K562 (cell line): ENCODE data around the gene LACTBL1. TPM values are rescaled to one million over a fixed set of nuclear protein-coding genes. Genes with fewer than 3 reads are reported as not detected.
A peak's percentile ranks its signal among the peaks of the same experiment; 100 is the strongest.

Experiments used
- ARNT ChIP-seq, 2 experiments: fragments of 450-650 bp; IDR thresholded peaks; 2 replicates each; pipeline ENCODE4 v1.6.1; 2016; ENCODE audit warnings: mild to moderate bottlenecking in 1 of 2
- BDP1 ChIP-seq: IDR thresholded peaks from 3 replicates; pipeline ENCODE4 v1.6.1; 2011; ENCODE audit not compliant: insufficient read length, insufficient read depth
- CBX3 ChIP-seq, 2 experiments: IDR thresholded peaks; 1 replicate in 1 of 2; 2 replicates in 1 of 2; pipeline ENCODE4 v1.6.1; 2012; ENCODE audit warnings: inconsistent platforms in 2 of 2, low read length in 2 of 2, borderline replicate concordance in 1 of 2, control low read depth in 1 of 2
- E2F5 ChIP-seq: sonication (generic); formaldehyde crosslinking; IDR thresholded peaks from 2 replicates; pipeline ENCODE4 v1.8.0; 2022; ENCODE audit warnings: mild to moderate bottlenecking, missing genetic modification reagents
- GATAD2A ChIP-seq: fragments of 450-650 bp; IDR thresholded peaks from 2 replicates; pipeline ENCODE4 v1.6.1; 2017
- GMEB1 ChIP-seq: fragments of 250-450 bp; sonication (Bioruptor Pico); IDR thresholded peaks from 2 replicates; pipeline ENCODE4 v1.4.0; 2020; ENCODE audit warnings: mild to moderate bottlenecking
- HIVEP1 ChIP-seq: fragments of 250-450 bp; sonication (Bioruptor Pico); IDR thresholded peaks from 2 replicates; pipeline ENCODE4 v1.4.0; 2020; ENCODE audit warnings: mild to moderate bottlenecking
- HMG20B ChIP-seq: fragments of 250-450 bp; sonication (Bioruptor Pico); IDR thresholded peaks from 2 replicates; pipeline ENCODE4 v1.5.0; 2021; ENCODE audit warnings: mild to moderate bottlenecking
- KDM1A ChIP-seq, 2 experiments: fragments of 450-650 bp; IDR thresholded peaks; 2 replicates each; pipeline ENCODE4 v1.6.1; 2016; ENCODE audit warnings: mild to moderate bottlenecking in 2 of 2
- MAX ChIP-seq: sonication (generic); formaldehyde crosslinking; IDR thresholded peaks from 2 replicates; pipeline ENCODE4 v1.9.0; 2022; ENCODE audit warnings: mild to moderate bottlenecking, missing genetic modification reagents
- MLLT1 ChIP-seq, 2 experiments: fragments of 450-650 bp; IDR thresholded peaks; 2 replicates each; pipeline ENCODE4 v1.6.1; 2016
- MTA1 ChIP-seq: fragments of 450-650 bp; IDR thresholded peaks from 2 replicates; pipeline ENCODE4 v1.6.1; 2017; ENCODE audit warnings: borderline replicate concordance
- MYNN ChIP-seq, 2 experiments: sonication (generic); formaldehyde crosslinking in 1 of 2; IDR thresholded peaks; 2 replicates each; pipeline versions ENCODE4 v1.5.0 to v1.6.1; 2016 to 2020; ENCODE audit warnings: antibody characterized with exemption in 1 of 2, missing genetic modification reagents in 1 of 2
- NCOR1 ChIP-seq: fragments of 450-650 bp; IDR thresholded peaks from 2 replicates; pipeline ENCODE4 v1.6.1; 2016; ENCODE audit warnings: mild to moderate bottlenecking, moderate library complexity
- NONO ChIP-seq, 2 experiments: fragments of 200-400 bp in 1 of 2; fragments of 450-650 bp in 1 of 2; formaldehyde crosslinking in 1 of 2; IDR thresholded peaks; 2 replicates each; pipeline ENCODE4 v1.6.1; 2017; ENCODE audit warnings: low read depth in 2 of 2, mild to moderate bottlenecking in 2 of 2, moderate library complexity in 2 of 2, low read length in 1 of 2
- RBFOX2 ChIP-seq: fragments of 200-400 bp; formaldehyde crosslinking; IDR thresholded peaks from 2 replicates; pipeline ENCODE4 v1.6.1; 2017; ENCODE audit warnings: low read depth, mild to moderate bottlenecking, low read length, moderate library complexity
- SFPQ ChIP-seq: fragments of 200-400 bp; formaldehyde crosslinking; IDR thresholded peaks from 2 replicates; pipeline ENCODE4 v1.6.1; 2017; ENCODE audit warnings: mild to moderate bottlenecking, low read depth, low read length, moderate library complexity
- SP1 ChIP-seq: sonication (generic); formaldehyde crosslinking; IDR thresholded peaks from 2 replicates; pipeline ENCODE4 v1.8.1; 2022; ENCODE audit warnings: mild to moderate bottlenecking, missing genetic modification reagents
- SUPT5H ChIP-seq: fragments of 450-650 bp; IDR thresholded peaks from 2 replicates; pipeline ENCODE4 v1.6.1; 2016
- TAF1 ChIP-seq: IDR thresholded peaks from 2 replicates; pipeline ENCODE4 v1.6.1; 2011; ENCODE audit warnings: mild to moderate bottlenecking, low read length, moderate library complexity; ENCODE audit not compliant: insufficient read depth, control insufficient read depth, severe bottlenecking; ENCODE audit errors: extremely low read depth
- THRAP3 ChIP-seq: fragments of 450-650 bp; IDR thresholded peaks from 2 replicates; pipeline ENCODE4 v1.6.1; 2016; ENCODE audit warnings: mild to moderate bottlenecking, inconsistent platforms, borderline replicate concordance
- TRIM28 ChIP-seq: fragments of 450-650 bp; IDR thresholded peaks from 2 replicates; pipeline ENCODE4 v1.6.1; 2017
- U2AF1 ChIP-seq: fragments of 200-400 bp; formaldehyde crosslinking; optimal IDR thresholded peaks from 2 replicates; pipeline ENCODE3; 2017; ENCODE audit warnings: mild to moderate bottlenecking, low read depth, low read length, moderate library complexity
- polyA plus RNA-seq, 8 experiments: library from polyadenylated mRNA; depleted of rRNA in 4 of 8; stranded (reverse) in 5 of 8; unstranded in 3 of 8; fragments of >200 nt; fragmentation: Nextera tagmentation in 2 of 8; fragmentation: Illumina TruSeq in 1 of 8; extraction: Ambion mirVana in 2 of 8; extraction: Trizol in 1 of 8; gene quantifications; 2 replicates each; pipeline versions ENCODE4 v1.2.1 to v1.2.3, GENCODE V29; 2011 to 2014; ENCODE audit warnings: inconsistent platforms in 1 of 8, missing spikeins in 1 of 8
- total RNA-seq, 7 experiments: library from RNA; depleted of rRNA in 6 of 7; stranded (reverse); fragments of >200 nt in 6 of 7; fragmentation: Illumina TruSeq in 2 of 7; extraction: Trizol in 2 of 7; gene quantifications; 2 replicates each; pipeline versions ENCODE4 v1.2.1 to v1.2.3, GENCODE V29; 2011 to 2021; ENCODE audit warnings: low replicate concordance in 1 of 7

The LACTBL1 gene
- total and polyA plus RNA-seq, 9 of the 15 experiments (the other 6 are each of a cell fraction or from before 2014, with no cell fraction given): not detected

GRCh38 chr1:23019094-23019862 lies 46.6 kb upstream of the LACTBL1 start, which contains the start of gene KDM1A (continued):
- TF ChIP-seq KDM1A (IDR thresholded peaks at IDR 0.05): peak in 1 of 2 experiments; percentile 52; a peak in 1 of 4 replicates
- TF ChIP-seq E2F5 (CRISPR knock-in tag): no peak
- peak; percentile 97 for TF ChIP-seq RBFOX2
- TF ChIP-seq GATAD2A: peak; percentile 91; the same call in 1 of the 2 replicates
- TF ChIP-seq ARNT (IDR thresholded peaks at IDR 0.05): peak in 1 of 2 experiments; percentile 93; a peak in 3 of 4 replicates
- peak; percentile 64; the same call in 1 of the 2 replicates for TF ChIP-seq MTA1
- no peak for TF ChIP-seq SFPQ
- peak; percentile 64; the same call in 1 of the 2 replicates for TF ChIP-seq TRIM28
- TF ChIP-seq HMG20B (CRISPR knock-in tag): no peak
- no peak for TF ChIP-seq BDP1
- TF ChIP-seq HIVEP1: no peak
- TF ChIP-seq SP1 (CRISPR knock-in tag): peak; percentile 96
- peak; percentile 92 for TF ChIP-seq GMEB1 (CRISPR knock-in tag)
- peak; percentile 98 for TF ChIP-seq MAX (CRISPR knock-in tag)
- peak; percentile 97 for TF ChIP-seq SUPT5H
- TF ChIP-seq NCOR1: peak; percentile 80
- no peak for TF ChIP-seq THRAP3
- TF ChIP-seq MYNN (IDR thresholded peaks at IDR 0.05): peak; percentile 90
- no peak for TF ChIP-seq MYNN (CRISPR knock-in tag; IDR thresholded peaks at IDR 0.05)
- peak; percentile 69 to 80 for TF ChIP-seq NONO (IDR thresholded peaks at IDR 0.05; ENCODE audit: low read depth in 2 of 2, low read length in 1 of 2)
- TF ChIP-seq CBX3 (IDR thresholded peaks at IDR 0.05; ENCODE audit: borderline replicate concordance in 1 of 2, low read length in 2 of 2): peak in 1 of 2 experiments; percentile 94; a peak in 2 of 3 replicates
- peak; percentile 97 for TF ChIP-seq TAF1
- peak in 1 of 2 experiments; percentile 87; a peak in 3 of 4 replicates for TF ChIP-seq MLLT1 (IDR thresholded peaks at IDR 0.05)
- TF ChIP-seq U2AF1: peak; percentile 99
